ENCODE data around the gene SETBP1. TPM values are rescaled to one million over a fixed set of nuclear protein-coding genes. Genes with fewer than 3 reads are reported as not detected.

The SETBP1 gene
- total RNA-seq, 1 experiment from 2014 or later: 14.0 TPM

GRCh38 chr18:45116116-45116515 is 435.4 kb downstream of the SETBP1 start:
- Histone ChIP-seq H3K36me3 (ENCODE audit: insufficient read depth, low read length, poor library complexity, severe bottlenecking) (no peaks in the 10 kb centered on the region), H3K9me3 (ENCODE audit: low read depth, low read length, poor library complexity, severe bottlenecking) (no peaks in the 10 kb centered on the region), H3K4me3 (ENCODE audit: low read depth, low read length, poor library complexity, severe bottlenecking) (no peak overlapping the region), H3K27ac (ENCODE audit: low read depth, low read length, poor library complexity, severe bottlenecking) (no peak overlapping the region), H3K4me1 (ENCODE audit: insufficient read depth, low read length, poor library complexity, severe bottlenecking) (no peaks in the 10 kb centered on the region), H3K27me3 (replicated peaks; ENCODE audit: insufficient read depth, low read depth, low read length, poor library complexity) (peaks cover 35% of the 10 kb centered on the region)
- ChIA-PET CTCF (no interaction called here), POLR2A (ENCODE audit: low non-redundant PET) (no interaction called here)
- TF ChIP-seq CTCF (conservative IDR thresholded peaks at IDR 0.05; ENCODE audit: low read depth, low read length) (no peak), EZH2 (IDR thresholded peaks at IDR 0.05; ENCODE audit: borderline replicate concordance, low read depth, low read length, poor library complexity, severe bottlenecking) (no peak)
- BruUV-seq (replicated peaks): no TSS peak
- no peak for DNase-seq (ENCODE audit: low spot score)
- intact Hi-C loops (cut with micrococcal nuclease; ENCODE audit: unreplicated experiment): no loop called here

Small RNAs within 50 kb of the gene (microRNA-seq; reads per million reads assigned to microRNA genes)
- gene MIR4319: not detected
